ENCODE data around the gene CRYM. TPM values are rescaled to one million over a fixed set of nuclear protein-coding genes. Genes with fewer than 3 reads are reported as not detected.
"Not testable (repeated sequence)": the region's sequence is repeated elsewhere in the genome, so short reads cannot be mapped to it uniquely, and the experiment has no call there.

Gene CRYM
- total RNA-seq, 1 donor from 2014 or later, result 2.2 TPM

GRCh38 chr16:21301168-21301894, 23.2 kb upstream of the CRYM start:
- Mint-ChIP-seq H3K27ac (ENCODE audit: unreplicated experiment) (no peak overlapping the region), H3K9me3 (no peaks in the 10 kb centered on the region), H3K27me3 (ENCODE audit: low read depth) (peaks cover 89% of the 10 kb centered on the region), H3K36me3 (ENCODE audit: low read depth) (no peaks in the 10 kb centered on the region), H3K4me3 (peak overlapping the region; percentile 93), H3K4me1 (peaks cover 14% of the 10 kb centered on the region)
- peak; percentile 47 for DNase-seq (ENCODE audit: low read depth, low spot score)
- TF ChIP-seq CTCF (conservative IDR thresholded peaks at IDR 0.05), result peak; percentile 31

GRCh38 chr16:21300309-21301167, 22.4 kb upstream of the CRYM start:
- H3K27ac Mint-ChIP-seq (ENCODE audit: unreplicated experiment), result no peak overlapping the region
- TF ChIP-seq CTCF (conservative IDR thresholded peaks at IDR 0.05), result peak; percentile 82
- no peaks in the 10 kb centered on the region for H3K9me3 Mint-ChIP-seq
- peak overlapping the region; percentile 93 for H3K4me3 Mint-ChIP-seq
- H3K36me3 Mint-ChIP-seq (ENCODE audit: low read depth), result no peaks in the 10 kb centered on the region
- H3K27me3 Mint-ChIP-seq (ENCODE audit: low read depth), result peaks cover 91% of the 10 kb centered on the region
- peaks cover 14% of the 10 kb centered on the region for H3K4me1 Mint-ChIP-seq
- DNase-seq (ENCODE audit: low read depth, low spot score), result peak; percentile 73

GRCh38 chr16:21289789-21290188, 11.7 kb upstream of the CRYM start:
- not testable (repeated sequence) for DNase-seq (ENCODE audit: low read depth, low spot score); H3K9me3 Mint-ChIP-seq; H3K27ac Mint-ChIP-seq (ENCODE audit: unreplicated experiment); H3K36me3 Mint-ChIP-seq (ENCODE audit: low read depth); H3K4me1 Mint-ChIP-seq; H3K4me3 Mint-ChIP-seq
- peaks cover 66% of the 10 kb centered on the region for H3K27me3 Mint-ChIP-seq (ENCODE audit: low read depth)

GRCh38 chr16:21285314-21285713, 7.2 kb upstream of the CRYM start:
- TF ChIP-seq CTCF (conservative IDR thresholded peaks at IDR 0.05), result no peak
- Mint-ChIP-seq H3K36me3 (ENCODE audit: low read depth) (no peaks in the 10 kb centered on the region), H3K27ac (ENCODE audit: unreplicated experiment) (no peak overlapping the region), H3K4me3 (no peak overlapping the region), H3K4me1 (peaks cover 8% of the 10 kb centered on the region), H3K9me3 (no peaks in the 10 kb centered on the region), H3K27me3 (ENCODE audit: low read depth) (peaks cover 48% of the 10 kb centered on the region)
- DNase-seq (ENCODE audit: low read depth, low spot score), result no peak

GRCh38 chr16:21284414-21284813, 6.3 kb upstream of the CRYM start:
- peak overlapping the region; percentile 90 for H3K27ac Mint-ChIP-seq (ENCODE audit: unreplicated experiment)
- peak overlapping the region; percentile 85 for H3K4me3 Mint-ChIP-seq
- TF ChIP-seq CTCF (conservative IDR thresholded peaks at IDR 0.05), result no peak
- peaks cover 8% of the 10 kb centered on the region for H3K4me1 Mint-ChIP-seq
- H3K27me3 Mint-ChIP-seq (ENCODE audit: low read depth), result peaks cover 51% of the 10 kb centered on the region
- no peak for DNase-seq (ENCODE audit: low read depth, low spot score)
- H3K36me3 Mint-ChIP-seq (ENCODE audit: low read depth), result no peaks in the 10 kb centered on the region
- H3K9me3 Mint-ChIP-seq, result no peaks in the 10 kb centered on the region
